HG03139 (cell line): ENCODE results near the gene CDCA8.
"Not testable (repeated sequence)": the region's sequence is repeated elsewhere in the genome, so short reads cannot be mapped to it uniquely, and the experiment has no call there.

Experiments used
- ATAC-seq: cut with Tn5 transposase; IDR thresholded peaks from one replicate; pipeline ENCODE4 v1.9.1; 2021; ENCODE audit not compliant: unreplicated experiment

CDCA8 gene

DNA sequence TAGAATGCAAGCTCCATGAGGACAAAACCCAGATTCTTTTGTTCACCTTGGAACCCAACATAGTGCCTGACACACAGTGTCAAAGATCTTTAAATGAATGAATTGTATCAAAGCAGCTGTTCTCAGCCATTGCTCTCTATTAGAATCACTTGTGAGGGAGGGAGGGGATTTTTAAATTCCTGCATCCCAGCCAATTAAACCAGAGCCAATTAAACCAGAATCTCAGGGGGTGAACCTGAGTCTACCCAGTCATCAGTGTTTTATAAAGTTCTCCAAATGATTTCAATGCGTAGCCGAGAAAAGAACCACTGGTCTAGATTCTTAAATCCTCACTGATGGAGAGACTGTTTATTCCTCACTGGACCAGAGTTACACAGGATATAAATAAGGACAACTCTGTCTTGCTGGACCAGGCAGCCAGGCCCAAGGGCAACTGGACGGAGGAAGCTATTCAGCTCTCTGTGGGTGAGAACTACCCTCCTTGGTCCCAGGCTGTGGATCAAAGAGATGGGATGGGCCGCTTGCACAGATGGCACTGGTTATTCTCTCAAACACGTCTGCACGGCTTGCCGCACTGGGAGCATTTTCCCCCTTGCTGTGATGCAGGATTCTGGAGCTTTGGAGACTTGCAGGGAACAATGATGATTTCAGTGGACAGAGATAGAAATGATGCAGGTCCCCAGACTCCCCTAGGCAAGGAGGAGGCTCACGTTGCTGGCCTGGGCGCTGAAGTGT, 20.0 kb upstream of the CDCA8 start:
- no peak for ATAC-seq

DNA sequence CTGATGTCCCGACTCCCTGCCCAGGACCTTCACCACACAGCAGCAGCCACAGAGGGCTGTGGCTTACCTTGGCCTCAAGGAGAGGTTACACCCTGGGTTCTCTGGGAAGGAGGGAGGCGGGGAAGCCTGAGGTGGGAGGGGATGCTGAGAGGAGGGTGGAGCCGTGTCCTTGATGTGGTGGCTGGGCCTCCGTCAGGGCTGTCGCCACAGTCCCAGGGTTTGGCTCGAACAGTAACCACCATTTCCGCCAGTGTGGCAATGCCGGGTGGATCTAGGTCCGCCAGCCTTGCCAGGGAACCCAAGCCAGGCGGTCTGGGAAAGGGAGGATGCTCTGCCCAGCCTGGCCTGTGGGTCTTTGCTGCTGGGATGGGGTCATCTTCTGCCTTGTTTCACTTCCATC, 18.4 kb upstream of the CDCA8 start:
- no peak for ATAC-seq

DNA sequence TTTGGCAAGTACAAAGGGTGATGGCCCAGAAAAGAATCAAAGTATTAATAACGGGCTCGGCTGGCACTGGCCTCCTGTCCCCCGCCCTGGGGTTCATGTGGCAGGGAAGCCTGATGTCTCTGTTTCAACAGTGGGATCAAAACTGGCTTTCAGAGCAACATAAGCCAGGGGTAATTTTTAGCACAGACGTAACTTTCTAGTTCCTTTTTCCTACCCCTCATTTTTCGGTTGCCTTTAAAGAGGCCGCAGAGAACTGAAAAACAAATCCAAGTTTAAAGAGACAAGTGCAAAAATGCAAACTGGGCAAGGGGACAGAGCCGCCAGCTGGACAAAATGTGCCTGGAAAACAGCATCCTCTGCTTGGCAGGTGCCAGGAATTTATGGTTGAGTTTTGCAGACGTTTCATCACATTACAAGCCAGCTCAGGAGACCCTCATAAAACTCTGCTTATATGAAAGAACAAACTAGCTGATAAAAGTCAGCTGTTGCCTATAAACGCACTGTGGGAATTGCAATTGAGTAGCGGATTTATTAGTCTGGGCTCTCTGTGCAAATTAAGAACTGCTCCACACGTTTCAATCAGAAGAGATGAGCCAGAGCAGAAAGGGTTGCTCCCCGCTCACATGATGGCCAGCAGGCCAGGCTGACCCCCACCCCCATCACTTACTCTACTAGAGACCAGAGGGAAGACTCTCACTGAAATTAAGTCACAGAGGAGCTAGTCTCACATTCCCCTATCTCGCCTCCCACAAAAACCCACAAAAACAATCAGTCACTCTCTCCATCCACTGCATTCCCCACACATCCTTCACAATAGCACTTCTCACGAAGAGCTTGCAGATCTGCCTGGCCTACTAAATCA, 15.8 kb upstream of the CDCA8 start:
- no peak for ATAC-seq

DNA sequence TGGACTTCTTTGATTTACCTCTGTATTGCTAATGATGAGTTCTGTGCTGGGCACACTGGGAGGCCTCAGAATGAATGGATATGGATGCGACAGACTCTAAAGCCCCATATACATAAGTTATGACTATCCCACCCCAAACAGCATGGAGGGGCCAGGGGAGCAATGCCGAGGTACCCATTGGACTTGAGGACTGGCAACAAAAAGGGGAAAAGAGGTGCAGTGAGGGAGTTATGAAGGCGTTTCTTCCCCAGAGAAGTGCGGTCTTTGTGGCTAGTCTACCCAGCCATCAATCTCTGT, 15.2 kb upstream of the CDCA8 start:
- ATAC-seq = no peak

DNA sequence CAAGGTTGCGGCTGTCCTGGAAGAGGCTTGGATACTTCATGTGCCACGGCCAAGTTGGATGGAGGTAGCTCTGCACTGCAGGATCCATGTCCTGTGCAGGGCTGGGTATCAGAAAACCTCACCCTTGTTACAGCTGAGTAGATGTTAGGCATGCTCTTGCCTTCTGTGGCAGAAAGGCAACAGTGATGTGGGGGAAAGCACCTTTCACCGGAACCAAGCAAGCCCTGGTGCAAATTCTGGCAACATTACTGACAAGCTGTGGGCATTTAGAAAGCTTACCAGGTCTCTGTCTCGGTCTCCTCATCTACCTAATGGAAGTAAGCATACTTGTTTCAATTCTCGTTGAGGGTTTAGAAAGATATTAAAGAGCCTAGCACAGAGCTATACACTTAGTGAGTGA, 14.5 kb upstream of the CDCA8 start:
- no peak for ATAC-seq

DNA sequence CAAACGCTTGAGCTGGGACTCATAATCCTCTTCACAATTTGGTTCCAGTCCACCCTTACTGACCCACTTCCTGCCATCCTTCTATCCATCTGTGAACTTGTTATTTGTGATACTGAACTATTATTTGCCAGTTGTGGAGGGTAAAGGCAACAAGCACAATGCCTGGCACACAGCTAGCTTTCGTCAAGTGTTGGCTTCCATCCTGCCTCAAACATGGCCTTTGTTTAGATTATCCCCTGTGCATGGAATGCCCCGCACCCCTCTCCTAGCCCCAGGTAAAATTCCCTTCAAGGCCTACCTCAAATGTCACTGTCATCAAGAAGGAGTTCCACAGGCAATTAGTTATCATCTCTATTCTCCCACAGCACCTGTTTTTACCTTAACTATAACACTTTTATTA, 11.4 kb upstream of the CDCA8 start:
- no peak for ATAC-seq

DNA sequence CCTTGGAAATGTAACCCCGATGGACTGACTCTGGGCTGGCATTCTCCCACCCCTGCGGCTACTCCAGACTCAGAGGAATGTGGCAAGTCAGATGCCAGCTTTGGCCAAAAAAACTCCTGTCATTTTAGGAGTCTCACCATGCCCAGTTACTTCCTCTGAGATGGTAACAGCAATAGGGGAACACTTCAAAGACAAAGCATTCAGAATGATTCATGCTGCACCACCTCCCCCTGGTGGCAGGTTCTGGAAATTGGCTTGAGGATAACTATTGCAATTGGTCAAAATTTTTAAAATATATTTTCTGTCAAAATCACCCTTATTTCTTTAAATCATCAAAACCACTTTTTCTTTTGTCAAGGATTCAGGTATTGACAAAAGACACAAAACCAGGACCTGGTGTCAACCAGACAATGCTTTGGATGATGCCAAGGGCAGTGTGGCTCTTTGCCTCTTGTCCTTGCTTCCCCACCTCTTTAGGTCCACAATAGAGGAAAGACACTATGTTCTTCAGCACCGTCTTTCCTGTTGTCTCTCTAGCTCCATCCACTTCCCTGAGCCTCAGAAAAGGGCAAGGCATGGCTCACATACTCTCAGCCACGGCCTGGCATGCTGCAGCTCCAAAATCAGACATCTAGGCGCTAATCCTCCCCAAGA, 9.9 kb upstream of the CDCA8 start:
- no peak for ATAC-seq

DNA sequence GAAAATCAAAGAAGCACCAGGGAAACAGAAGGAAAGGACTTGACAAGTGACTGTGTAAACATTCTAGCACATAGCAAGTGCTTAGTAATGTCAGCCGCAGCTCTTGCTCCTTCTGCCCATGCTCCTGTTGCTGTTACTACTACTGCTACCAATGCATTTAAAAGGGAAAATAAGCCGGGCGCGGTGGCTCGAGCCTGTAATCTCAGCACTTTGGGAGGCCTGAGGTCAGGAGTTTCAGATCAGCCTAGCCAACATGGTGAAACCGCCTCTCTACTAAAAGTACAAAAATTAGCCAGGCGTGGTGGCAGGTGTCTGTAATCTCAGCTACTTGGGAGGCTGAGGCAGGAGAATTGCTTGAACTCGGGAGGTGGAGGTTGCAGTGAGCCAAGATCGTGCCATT, 8.1 kb upstream of the CDCA8 start:
- ATAC-seq = not testable (repeated sequence)

DNA sequence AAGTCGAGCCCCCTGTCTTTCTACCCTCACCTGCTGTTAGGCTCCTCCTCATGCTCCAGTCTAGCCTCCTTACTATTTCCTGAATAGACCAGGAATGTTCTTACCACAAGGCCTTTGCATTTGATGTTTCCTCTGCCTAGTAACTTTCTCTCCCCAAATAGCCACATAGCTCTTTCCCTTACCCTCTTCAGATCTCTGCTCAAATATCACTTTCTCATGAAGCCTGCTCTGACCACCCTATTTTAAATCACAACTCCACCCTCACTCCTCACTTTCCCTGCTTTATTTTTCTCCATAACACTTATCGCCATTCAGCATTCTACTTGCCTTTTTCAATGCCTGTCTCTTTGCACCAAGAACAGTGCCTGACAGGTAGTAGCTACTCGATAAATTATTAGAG, 6.6 kb upstream of the CDCA8 start:
- no peak for ATAC-seq

DNA sequence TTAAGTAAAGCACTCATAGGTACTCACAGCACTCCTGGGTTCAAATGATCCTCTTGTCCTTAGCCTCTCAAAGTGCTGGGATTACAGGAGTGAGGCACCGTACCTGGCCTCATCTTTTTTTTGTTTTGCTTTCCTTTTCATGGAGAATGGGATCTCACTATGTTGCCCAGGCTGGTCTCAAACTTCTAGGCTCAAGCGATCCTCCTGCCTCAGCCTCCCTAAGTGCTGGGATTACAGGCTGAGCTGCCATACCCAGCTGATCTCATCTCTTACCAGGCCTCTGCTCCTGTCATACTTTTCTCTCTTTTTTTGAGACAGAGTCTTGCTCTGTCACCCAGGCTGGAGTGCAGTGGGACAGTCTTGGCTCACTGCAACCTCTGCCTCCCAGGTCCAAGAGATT, 4.6 kb upstream of the CDCA8 start:
- ATAC-seq = not testable (repeated sequence)

DNA sequence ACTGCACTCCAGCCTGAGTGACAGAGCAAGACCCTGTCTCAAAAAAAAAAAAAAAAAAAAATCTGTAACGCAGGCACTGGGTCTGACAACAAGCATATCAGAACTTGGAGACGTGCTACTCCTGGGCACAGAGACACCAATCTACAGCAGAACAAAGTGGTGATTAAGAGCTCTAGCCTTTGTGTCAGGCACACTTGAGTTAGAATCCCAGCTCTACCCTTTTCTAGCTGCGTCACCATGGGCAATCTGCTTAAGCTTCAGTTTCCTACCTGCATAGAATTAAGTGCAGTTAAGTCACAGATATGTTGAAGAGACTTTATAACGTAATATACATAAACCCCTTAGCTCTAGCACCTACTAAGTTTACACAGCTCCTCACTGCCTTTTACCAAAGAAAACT, 3.4 kb upstream of the CDCA8 start:
- ATAC-seq = no peak

DNA sequence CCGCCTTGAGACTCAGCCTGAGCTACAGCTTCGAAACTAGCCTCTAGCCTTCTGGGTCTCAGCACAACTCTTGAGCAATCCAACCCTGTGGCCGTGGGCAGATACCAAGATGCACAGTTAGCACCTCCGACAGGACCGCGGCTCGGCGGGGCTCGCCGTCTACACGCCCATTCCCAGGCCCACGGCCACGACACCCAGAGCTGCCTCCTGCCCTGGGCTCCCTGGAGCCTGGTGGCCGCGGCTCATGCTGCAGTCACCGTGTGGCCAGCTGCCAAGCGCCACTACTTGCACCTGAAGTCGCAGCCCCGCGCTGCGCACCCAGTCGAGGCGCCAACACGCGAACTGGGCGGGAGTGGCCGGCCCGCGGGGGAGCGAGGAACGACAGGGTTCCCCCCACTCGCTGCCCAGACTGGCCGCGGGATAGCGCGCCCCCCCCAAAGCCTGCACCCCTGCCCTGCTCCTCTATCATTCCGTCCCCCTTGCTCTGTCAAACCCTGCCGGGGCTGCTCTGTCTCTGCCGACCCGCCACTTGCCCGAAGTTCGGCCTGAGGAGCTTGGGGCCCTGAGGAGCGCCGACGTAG, 729 bp upstream of the CDCA8 start:
- peak; percentile 3 for ATAC-seq

DNA sequence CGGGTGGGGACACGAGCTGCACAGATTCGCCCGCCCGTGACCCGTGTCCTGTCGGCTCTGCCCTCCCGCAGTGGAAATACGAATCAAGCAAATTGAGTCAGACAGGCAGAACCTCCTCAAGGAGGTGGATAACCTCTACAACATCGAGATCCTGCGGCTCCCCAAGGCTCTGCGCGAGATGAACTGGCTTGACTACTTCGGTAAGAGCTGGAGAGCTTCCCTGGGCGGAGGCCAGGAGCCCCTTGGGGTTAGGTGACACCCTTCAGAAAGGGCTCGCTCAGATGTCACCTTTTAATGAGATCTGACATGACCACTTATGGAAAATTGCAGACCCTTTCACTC, 489 bp downstream of the CDCA8 start:
- no peak for ATAC-seq

DNA sequence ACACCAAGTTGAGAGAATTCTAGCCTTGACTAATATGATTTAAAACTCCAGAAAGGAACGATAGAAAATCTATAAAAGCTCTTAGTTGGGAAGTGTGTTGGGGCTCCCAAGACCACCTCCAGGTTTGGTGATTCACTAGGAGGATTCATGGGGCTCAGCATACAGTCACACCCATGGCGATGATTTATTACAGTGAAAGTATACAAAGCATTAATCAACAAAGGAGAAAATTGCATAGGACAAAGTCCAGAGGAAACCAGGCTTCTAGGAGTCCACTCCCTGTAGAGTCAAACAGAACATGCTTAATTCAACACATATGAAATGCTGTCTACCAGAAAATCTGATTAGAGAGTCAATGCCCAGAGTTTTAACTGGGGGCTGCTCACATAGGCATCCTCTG, 4.8 kb downstream of the CDCA8 start:
- ATAC-seq = no peak

DNA sequence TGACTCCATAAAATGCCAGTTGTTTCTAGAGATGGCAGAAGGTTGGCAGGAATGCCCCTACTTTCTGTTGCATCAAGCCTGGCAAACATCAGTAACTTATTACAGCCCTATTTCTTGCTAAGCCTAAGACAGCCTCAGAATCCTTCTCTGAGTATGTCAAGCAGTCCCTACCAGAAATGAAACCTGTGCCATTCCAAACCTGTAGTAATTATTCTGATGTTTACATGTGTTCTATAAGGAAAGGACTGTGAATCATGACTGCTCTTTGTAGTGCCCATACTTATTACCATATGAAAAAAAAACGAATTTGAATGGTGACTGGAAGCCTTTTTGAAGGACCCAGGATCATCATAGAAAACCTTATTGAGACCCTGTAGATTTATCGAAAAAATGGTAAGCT, 5.4 kb downstream of the CDCA8 start:
- no peak for ATAC-seq

DNA sequence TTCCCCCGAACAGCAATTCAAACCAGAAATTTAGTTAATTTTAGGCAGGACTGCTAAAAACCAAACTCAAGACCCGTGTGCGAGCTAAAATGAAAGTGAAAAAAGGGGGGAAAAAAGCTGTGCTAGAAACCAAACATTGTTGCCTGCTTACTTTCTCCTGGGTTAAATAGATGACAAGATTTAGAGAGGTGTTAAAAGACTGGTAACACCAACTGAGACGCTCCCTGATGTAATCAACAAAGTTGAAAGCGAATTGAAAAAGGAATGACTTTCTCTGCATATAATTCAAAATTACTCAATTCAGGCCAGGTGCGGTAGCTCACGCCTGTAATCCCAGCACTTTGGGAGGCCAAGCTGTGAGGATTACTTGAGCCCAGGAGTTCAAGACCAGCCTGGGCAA, 6.8 kb downstream of the CDCA8 start:
- no peak for ATAC-seq

DNA sequence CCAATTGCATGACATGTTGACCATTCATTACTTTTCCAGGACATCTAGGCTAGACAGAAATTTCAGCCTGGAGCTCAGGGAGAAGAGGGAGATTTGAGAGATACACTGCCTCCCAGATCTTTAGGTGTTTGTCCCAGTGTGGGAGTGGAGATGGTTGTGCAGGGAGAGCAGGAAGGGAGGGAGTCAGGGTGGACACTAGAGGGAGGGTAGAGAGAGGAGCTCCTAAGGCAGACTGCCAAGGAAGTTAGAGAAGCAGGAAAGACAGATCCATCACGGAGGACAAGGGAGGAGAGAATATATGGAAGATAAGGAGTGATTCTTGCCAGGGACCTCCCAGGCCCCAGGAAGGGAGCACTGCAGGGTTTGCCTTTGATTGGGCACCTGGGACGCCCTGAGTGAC, 8.7 kb downstream of the CDCA8 start:
- no peak for ATAC-seq

DNA sequence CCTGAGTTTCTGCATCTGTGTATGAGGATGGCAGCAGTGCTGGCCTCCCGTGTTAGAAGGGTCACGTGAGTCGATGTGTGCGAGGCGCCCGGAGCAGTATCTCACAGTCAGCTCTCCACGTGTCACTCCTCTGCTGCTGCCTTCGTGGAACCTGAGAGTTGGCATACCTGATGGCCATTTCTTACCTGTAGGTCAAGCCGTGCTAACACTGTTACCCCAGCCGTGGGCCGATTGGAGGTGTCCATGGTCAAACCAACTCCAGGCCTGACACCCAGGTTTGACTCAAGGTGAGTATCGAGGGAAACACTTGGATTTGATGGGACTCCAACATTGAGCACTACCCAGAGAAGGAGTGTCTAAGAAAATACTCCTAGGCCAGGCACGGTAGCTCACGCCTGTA, 10.7 kb downstream of the CDCA8 start:
- ATAC-seq = no peak

DNA sequence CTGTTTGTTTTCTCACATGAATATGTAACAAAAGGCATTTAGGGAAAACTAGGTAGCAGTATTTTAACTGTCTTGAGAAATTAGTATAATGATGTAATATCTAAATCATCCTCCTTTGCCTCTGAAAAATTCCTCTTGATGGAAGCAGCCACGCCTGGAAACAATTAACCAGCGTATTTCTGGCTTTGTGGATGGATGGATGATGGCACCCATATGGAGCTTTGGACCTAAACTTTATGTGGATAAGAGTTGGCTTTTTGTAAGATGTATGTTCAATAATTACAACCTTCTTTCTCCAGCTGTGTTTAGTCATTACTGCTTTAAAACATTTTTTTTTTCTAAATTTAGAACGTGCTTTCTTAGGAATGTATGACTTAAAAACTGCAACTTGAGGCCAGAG, 12.7 kb downstream of the CDCA8 start:
- ATAC-seq = no peak

DNA sequence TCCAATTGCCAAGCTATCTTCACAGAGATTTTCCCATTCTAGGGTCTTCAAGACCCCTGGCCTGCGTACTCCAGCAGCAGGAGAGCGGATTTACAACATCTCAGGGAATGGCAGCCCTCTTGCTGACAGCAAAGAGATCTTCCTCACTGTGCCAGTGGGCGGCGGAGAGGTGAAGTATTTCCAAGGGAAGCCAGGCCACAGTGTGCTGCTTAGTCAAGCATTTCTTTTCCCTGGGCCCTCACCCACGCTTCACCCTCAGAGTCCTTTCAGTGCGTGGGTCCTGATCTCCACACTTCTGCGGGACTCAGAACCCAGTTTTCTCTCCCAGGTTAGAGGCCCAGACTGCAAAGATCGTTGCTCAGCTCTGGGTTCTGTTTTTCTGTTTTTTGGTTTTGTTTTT, 13.1 kb downstream of the CDCA8 start:
- ATAC-seq = no peak

DNA sequence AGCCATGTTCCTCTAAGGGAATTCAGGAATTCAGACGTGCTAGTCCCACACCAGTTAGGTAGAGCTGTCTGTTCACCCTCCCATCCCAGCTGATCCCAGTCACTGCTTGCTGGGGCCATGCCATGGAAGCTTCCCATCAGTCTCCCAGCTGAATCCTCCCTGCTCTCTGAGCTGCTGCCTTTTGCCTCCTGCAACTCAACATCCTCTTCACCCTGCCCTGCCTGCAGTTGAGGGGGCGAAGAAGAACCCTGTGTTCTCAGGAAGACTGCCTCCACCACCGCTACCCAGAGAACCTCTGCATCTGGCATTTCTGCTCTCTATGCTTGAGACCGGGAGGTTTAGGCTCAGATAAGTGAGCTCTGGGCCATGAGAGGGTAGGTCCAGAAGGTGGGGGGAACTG, 16.2 kb downstream of the CDCA8 start:
- no peak for ATAC-seq

DNA sequence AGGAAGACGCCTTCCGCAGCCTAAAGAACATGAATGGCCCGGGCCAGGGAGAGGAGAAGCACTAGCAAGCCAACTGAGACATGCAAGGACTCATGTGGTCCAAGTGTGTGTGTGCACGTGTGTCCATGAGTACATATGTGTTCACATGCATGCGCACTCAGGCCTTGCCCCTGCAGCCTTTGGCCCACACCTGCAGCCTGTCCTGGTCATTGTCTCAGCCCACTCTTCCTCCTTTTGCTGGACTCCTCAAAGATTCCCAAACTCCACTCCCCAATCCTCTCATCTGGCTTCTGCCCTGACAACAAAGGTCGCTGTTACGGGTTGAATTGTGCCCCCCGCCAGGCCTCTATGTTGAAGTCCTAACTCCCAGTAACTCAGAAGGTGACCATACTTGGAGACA, 21.9 kb downstream of the CDCA8 start:
- ATAC-seq = no peak
